SK-N-SH (cell line): ENCODE data around the gene UCK1. TPM values are rescaled to one million over a fixed set of nuclear protein-coding genes. Genes with fewer than 3 reads are reported as not detected.
A peak's percentile ranks its signal among the peaks of the same experiment; 100 is the strongest.

Source experiments
- CTCF ChIA-PET: fragments of 300-600, 350-600 bp; formaldehyde crosslinking; extraction: SDS; loops from one replicate; lab custom pipeline; 2021; lab: Yijun Ruan, JAX
- POLR2A ChIA-PET: fragments of 350-600 bp; sonication (Branson Sonifier 250); formaldehyde crosslinking; extraction: SDS; loops from one replicate; lab custom pipeline; 2020; ENCODE audit warnings: antibody characterized with exemption, inconsistent platforms; lab: Yijun Ruan, JAX
- DNase-seq: peaks from one replicate; pipeline ENCODE4 v3.0.0; 2012
- H2AFZ ChIP-seq: fragments of 200-600 bp; sonication (generic); 2 replicates; pipeline ENCODE4 v1.8.1; 2016; ENCODE audit warnings: antibody characterized with exemption, mild to moderate bottlenecking, low read depth
- H3F3A ChIP-seq: fragments of 200-600 bp; sonication (generic); replicated peaks from 2 replicates; pipeline ENCODE3; 2016; ENCODE audit warnings: antibody characterized with exemption, mild to moderate bottlenecking; ENCODE audit not compliant: insufficient read depth
- H3K27ac ChIP-seq, 2 experiments: fragments of 200-500 bp in 1 of 2; fragments of 200-600 bp in 1 of 2; sonication (Bioruptor generic) in 1 of 2; sonication (generic), shearing (Covaris generic) in 1 of 2; 2 replicates each; pipeline versions ENCODE4 v1.5.1 to v1.6.1; 2014 to 2016; ENCODE audit warnings: low read depth in 2 of 2, inconsistent platforms in 1 of 2, low read length in 1 of 2, mild to moderate bottlenecking in 1 of 2, mixed read lengths in 1 of 2
- H3K27me3 ChIP-seq: fragments of 200-600 bp; sonication (generic), shearing (Covaris generic); 2 replicates; pipeline ENCODE4 v1.6.1; 2016; ENCODE audit warnings: mixed run types; ENCODE audit not compliant: insufficient read depth
- H3K36me3 ChIP-seq, 2 experiments: fragments of 200-500 bp in 1 of 2; fragments of 200-600 bp in 1 of 2; sonication (Bioruptor generic) in 1 of 2; sonication (generic) in 1 of 2; replicated peaks in 1 of 2; 2 replicates each; pipeline versions ENCODE3 to v1.5.1; 2014 to 2016; ENCODE audit warnings: low read length in 1 of 2, mild to moderate bottlenecking in 1 of 2; ENCODE audit not compliant: insufficient read depth in 2 of 2, control insufficient read depth in 1 of 2
- H3K4me1 ChIP-seq, 2 experiments: fragments of 200-500 bp in 1 of 2; fragments of 200-600 bp in 1 of 2; sonication (Bioruptor generic) in 1 of 2; sonication (generic), shearing (Covaris generic) in 1 of 2; 2 replicates each; pipeline versions ENCODE4 v1.5.1 to v1.6.1; 2014 to 2016; ENCODE audit warnings: low read depth in 1 of 2, low read length in 1 of 2, mixed run types in 1 of 2; ENCODE audit not compliant: insufficient read depth in 2 of 2, control insufficient read depth in 1 of 2
- H3K4me2 ChIP-seq: fragments of 200-600 bp; sonication (generic), shearing (Covaris generic); 2 replicates; pipeline ENCODE4 v1.6.1; 2017; ENCODE audit warnings: mixed run types
- H3K4me3 ChIP-seq, 2 experiments: fragments of 200-500 bp in 1 of 2; fragments of 200-600 bp in 1 of 2; sonication (Bioruptor generic) in 1 of 2; sonication (generic), shearing (Covaris generic) in 1 of 2; 2 replicates each; pipeline versions ENCODE4 v1.5.1 to v1.8.1; 2014 to 2016; ENCODE audit warnings: low read depth in 2 of 2, inconsistent platforms in 1 of 2, low read length in 1 of 2, mild to moderate bottlenecking in 1 of 2, mixed read lengths in 1 of 2, moderate library complexity in 1 of 2
- H3K79me2 ChIP-seq: fragments of 200-600 bp; sonication (generic); 2 replicates; pipeline ENCODE4 v1.8.1; 2017; ENCODE audit warnings: mild to moderate bottlenecking; ENCODE audit not compliant: insufficient read depth
- H3K9ac ChIP-seq: fragments of 200-600 bp; sonication (generic); 2 replicates; pipeline ENCODE4 v1.6.1; 2017; ENCODE audit warnings: mixed run types
- H3K9me2 ChIP-seq: fragments of 200-600 bp; sonication (generic); 2 replicates; pipeline ENCODE4 v1.6.1; 2017; ENCODE audit warnings: mixed run types
- H3K9me3 ChIP-seq: fragments of 200-600 bp; sonication (generic); 2 replicates; pipeline ENCODE4 v1.6.1; 2017; ENCODE audit warnings: mixed run types, mild to moderate bottlenecking, moderate library complexity
- H4K20me1 ChIP-seq: fragments of 200-600 bp; sonication (generic); 2 replicates; pipeline ENCODE4 v1.6.1; 2017; ENCODE audit warnings: mild to moderate bottlenecking, mixed run types; ENCODE audit not compliant: insufficient read depth
- CHD2 ChIP-seq: fragments of 150-350 bp; IDR thresholded peaks from 2 replicates; pipeline ENCODE4 v1.6.1; 2018; ENCODE audit warnings: low read length; ENCODE audit not compliant: partially characterized antibody
- ELF1 ChIP-seq: IDR thresholded peaks from 2 replicates; pipeline ENCODE4 v1.4.0; 2012
- EZH2phosphoT487 ChIP-seq: fragments of 200-600 bp; sonication (generic); IDR thresholded peaks from 2 replicates; pipeline ENCODE4 v1.6.1; 2017; ENCODE audit warnings: low read depth, mixed run types, mild to moderate bottlenecking, antibody characterized with exemption, moderate library complexity, borderline replicate concordance
- JUND ChIP-seq: IDR thresholded peaks from 2 replicates; pipeline ENCODE4 v1.4.0; 2012
- MEF2A ChIP-seq: IDR thresholded peaks from 2 replicates; pipeline ENCODE4 v1.4.0; 2012; ENCODE audit warnings: low read depth, borderline replicate concordance
- RFX5 ChIP-seq: IDR thresholded peaks from 2 replicates; pipeline ENCODE4 v1.6.1; 2012; ENCODE audit warnings: mild to moderate bottlenecking, improper control_type of control experiment, low read length
- RXRA ChIP-seq: IDR thresholded peaks from 2 replicates; pipeline ENCODE4 v1.4.0; 2012; ENCODE audit warnings: low read depth, mild to moderate bottlenecking, borderline replicate concordance
- TCF12 ChIP-seq: IDR thresholded peaks from 2 replicates; pipeline ENCODE4 v1.4.0; 2012
- WGBS: methylation state at CpG from one replicate; pipeline ENCODE4 v1.1.6; 2017; ENCODE audit warnings: low lambda C conversion rate; 5-methylcytosine and 5-hydroxymethylcytosine counted together
- polyA plus RNA-seq, 3 experiments: library from polyadenylated mRNA; depleted of rRNA; stranded (reverse); fragments of >200 nt; gene quantifications; 2 replicates each; pipeline ENCODE4 v1.2.3, GENCODE V29; 2012

The UCK1 gene
- polyA plus RNA-seq, 1 of the 3 experiments (the other 2 are of a cell fraction), result 32.9 TPM

- no peaks in the 10 kb centered on the region for H3F3A ChIP-seq
- H3K27ac ChIP-seq, result no peak overlapping the region
- ChIA-PET CTCF (interaction anchor here (1.5 to 2.8 kb wide), 2 partner anchors 17 to 165 kb away, joined by 3 to 8 read pairs; no protein-coding TSS in a partner anchor), POLR2A (no interaction called here)
- DNase-seq, result no peak
- 94% methylated on average over 4 of the region's 17 CpGs for WGBS
- H3K4me1 ChIP-seq, result peaks cover 0 to 4% of the 10 kb centered on the region in 2 experiments; a peak in 1 of 4 replicates
- H3K9ac ChIP-seq, result no peak overlapping the region
- no peak for TF ChIP-seq RXRA
- TF ChIP-seq EZH2phosphoT487, result no peak
- H4K20me1 ChIP-seq, result no peaks in the 10 kb centered on the region
- H3K4me3 ChIP-seq, result no peak overlapping the region
- H3K9me2 ChIP-seq, result no peaks in the 10 kb centered on the region
- H3K27me3 ChIP-seq, result no peaks in the 10 kb centered on the region
- H3K9me3 ChIP-seq, result no peaks in the 10 kb centered on the region
- H3K36me3 ChIP-seq, result peaks cover 11 to 17% of the 10 kb centered on the region in 2 experiments
- H3K4me2 ChIP-seq, result no peak overlapping the region
- no peak overlapping the region for H2AFZ ChIP-seq
- no peaks in the 10 kb centered on the region for H3K79me2 ChIP-seq
Measured at GRCh38 chr9:131574730-131575640, 43.9 kb upstream of the UCK1 start.

- no peaks in the 10 kb centered on the region for H4K20me1 ChIP-seq
- H3K4me3 ChIP-seq, result no peak overlapping the region
- WGBS, result 90% methylated on average over 6 of the region's 8 CpGs
- no peak overlapping the region for H2AFZ ChIP-seq
- peak; percentile 6 for DNase-seq
- no peaks in the 10 kb centered on the region for H3K9me2 ChIP-seq
- no peak for TF ChIP-seq ELF1
- no peak for TF ChIP-seq RFX5
- no peak overlapping the region for H3K27ac ChIP-seq
- peaks cover 2% of the 10 kb centered on the region for H3F3A ChIP-seq
- ChIA-PET CTCF (no interaction called here), POLR2A (no interaction called here)
- 0 out of 2 replicates have a peak, but pooled peaks cover 2% of the 10 kb centered on the region for H3K9me3 ChIP-seq
- no peaks in the 10 kb centered on the region for H3K4me1 ChIP-seq
- no peak overlapping the region for H3K4me2 ChIP-seq
- H3K9ac ChIP-seq, result no peak overlapping the region
- no peaks in the 10 kb centered on the region for H3K27me3 ChIP-seq
- H3K79me2 ChIP-seq, result no peaks in the 10 kb centered on the region
- H3K36me3 ChIP-seq, result peaks cover 0 to 13% of the 10 kb centered on the region in 2 experiments
Measured at GRCh38 chr9:131567910-131568309, 36.8 kb upstream of the UCK1 start.

GRCh38 chr9:131566158-131566557 is 35.1 kb upstream of the UCK1 start:
- no peaks in the 10 kb centered on the region for H3K27me3 ChIP-seq
- ChIA-PET POLR2A (no interaction called here), CTCF (interaction anchor here (1.4 kb wide), 1 partner anchor 174 kb away, joined by 4 read pairs; no protein-coding TSS in a partner anchor)
- no peak overlapping the region for H3K4me2 ChIP-seq
- WGBS, result 95% methylated on average over 3 of the region's 3 CpGs
- no peaks in the 10 kb centered on the region for H3K9me2 ChIP-seq
- 0 out of 2 replicates have a peak, but pooled peaks cover 3% of the 10 kb centered on the region for H3K9me3 ChIP-seq
- H4K20me1 ChIP-seq, result no peaks in the 10 kb centered on the region
- no peaks in the 10 kb centered on the region for H3K79me2 ChIP-seq
- no peak overlapping the region for H3K4me3 ChIP-seq
- H2AFZ ChIP-seq, result no peak overlapping the region
- no peak overlapping the region for H3K9ac ChIP-seq
- H3F3A ChIP-seq, result peaks cover 2% of the 10 kb centered on the region
- peaks cover 0 to 7% of the 10 kb centered on the region in 2 experiments for H3K36me3 ChIP-seq
- no peak for DNase-seq
- H3K4me1 ChIP-seq, result no peaks in the 10 kb centered on the region
- H3K27ac ChIP-seq, result no peak overlapping the region
- TF ChIP-seq CHD2 (no peak), EZH2phosphoT487 (no peak), TCF12 (no peak), MEF2A (no peak), JUND (no peak), RFX5 (no peak)
